Stimulated activated CD4-positive, alpha-beta T cell treated with anti-CD3 and anti-CD28 coated beads, Interleukin-15, amount 100 ng/mL, for 48 hours (primary cell): ENCODE measurements around the gene IFT52.

Experiments used
- DNase-seq, 2 donors: peaks; one replicate each; pipeline ENCODE4 v3.0.0-alpha.2; 2020; ENCODE audit warnings: low read depth in 2 of 2

Gene IFT52

GRCh38 chr20:43590392-43591303, at the start of gene IFT52:
Gene IFT52 (plus strand): TSS chr20:43590937. CDS start chr20:43594699, 3,762 bp downstream.
- DNase-seq, result peak; percentile 74 to 85

DNA sequence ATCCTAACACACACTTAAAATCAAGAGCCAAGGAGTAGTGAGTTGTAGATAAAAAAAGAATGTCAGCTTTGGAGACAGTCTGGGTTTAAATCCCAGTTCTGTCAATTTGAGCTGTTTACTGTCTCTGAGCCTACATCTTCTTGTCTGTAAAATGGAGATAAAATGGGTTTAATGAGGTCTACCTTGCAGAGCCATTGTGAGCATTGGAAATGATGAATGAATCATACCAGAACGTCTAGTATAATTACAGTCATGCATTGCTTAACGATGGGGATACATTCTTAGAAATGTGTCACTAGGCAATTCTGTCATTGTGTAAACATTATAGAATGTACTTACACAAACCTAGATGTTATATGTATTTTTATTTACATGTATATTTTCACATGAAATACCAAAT, 49.5 kb upstream of the IFT52 start:
- DNase-seq, result no peak

- no peak for DNase-seq
These were observed 48.6 kb upstream of the IFT52 start for GRCh38 chr20:43542161-43542560.

DNA sequence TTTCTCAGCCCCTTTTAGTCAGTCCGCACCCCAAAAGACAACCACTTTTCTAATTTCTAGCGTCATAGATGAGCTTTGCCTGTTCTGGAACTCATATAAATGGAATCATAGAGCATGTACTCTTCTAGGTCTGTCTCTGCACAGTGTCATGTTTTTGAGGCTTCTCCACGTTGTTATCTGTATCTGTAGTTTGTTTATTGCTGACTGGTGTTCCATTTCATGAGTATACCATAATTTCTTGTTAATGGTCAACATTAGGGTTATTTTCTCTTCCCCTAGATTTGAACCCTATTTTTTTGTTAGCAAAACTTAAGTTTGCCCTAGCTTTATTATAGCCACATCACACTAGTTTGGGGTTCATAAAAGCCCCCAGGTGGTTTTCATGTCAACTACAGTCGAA, 48.1 kb upstream of the IFT52 start:
- no peak for DNase-seq

GRCh38 chr20:43543138-43543537, 47.6 kb upstream of the IFT52 start:
- no peak for DNase-seq

- no peak for DNase-seq
These were observed 46.2 kb upstream of the IFT52 start for GRCh38 chr20:43544501-43544900.

- DNase-seq, result no peak
These were observed 44.7 kb upstream of the IFT52 start for GRCh38 chr20:43545837-43546578.

DNA sequence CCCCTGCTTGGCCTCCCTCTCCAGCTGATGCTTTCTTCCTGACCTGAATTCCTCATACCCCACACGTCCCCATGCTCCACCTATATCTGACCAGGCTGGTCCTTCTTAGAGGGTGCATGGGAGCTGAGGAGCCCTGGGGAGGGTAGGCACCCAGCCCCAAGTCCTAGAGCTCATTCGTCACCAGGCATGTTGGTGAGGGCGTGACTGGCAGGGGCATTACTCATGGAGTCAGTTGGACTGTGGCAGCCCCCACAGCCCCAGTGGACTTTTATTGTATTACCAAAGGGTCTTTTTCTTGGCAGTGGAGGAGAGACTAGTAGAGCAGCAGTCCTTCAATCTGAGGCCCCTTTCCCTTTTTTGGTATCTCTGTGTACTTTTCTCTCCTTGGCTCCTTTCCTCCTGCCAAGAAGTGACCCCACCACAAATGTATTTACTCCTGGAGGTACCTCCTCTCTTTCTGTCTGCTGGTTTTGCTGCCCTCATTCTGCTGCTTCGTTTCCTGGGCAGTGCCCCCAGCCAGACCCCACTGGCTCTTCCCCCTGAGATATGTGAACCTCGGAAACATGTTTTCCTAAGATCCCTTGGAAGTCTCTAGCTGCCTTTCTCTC, 42.4 kb upstream of the IFT52 start:
- DNase-seq, result no peak

GRCh38 chr20:43549416-43550065, 41.2 kb upstream of the IFT52 start:
- no peak for DNase-seq

GRCh38 chr20:43550456-43550855, 40.3 kb upstream of the IFT52 start:
- no peak for DNase-seq

- DNase-seq, result no peak
These were observed 36.4 kb upstream of the IFT52 start for GRCh38 chr20:43554369-43554768.

DNA sequence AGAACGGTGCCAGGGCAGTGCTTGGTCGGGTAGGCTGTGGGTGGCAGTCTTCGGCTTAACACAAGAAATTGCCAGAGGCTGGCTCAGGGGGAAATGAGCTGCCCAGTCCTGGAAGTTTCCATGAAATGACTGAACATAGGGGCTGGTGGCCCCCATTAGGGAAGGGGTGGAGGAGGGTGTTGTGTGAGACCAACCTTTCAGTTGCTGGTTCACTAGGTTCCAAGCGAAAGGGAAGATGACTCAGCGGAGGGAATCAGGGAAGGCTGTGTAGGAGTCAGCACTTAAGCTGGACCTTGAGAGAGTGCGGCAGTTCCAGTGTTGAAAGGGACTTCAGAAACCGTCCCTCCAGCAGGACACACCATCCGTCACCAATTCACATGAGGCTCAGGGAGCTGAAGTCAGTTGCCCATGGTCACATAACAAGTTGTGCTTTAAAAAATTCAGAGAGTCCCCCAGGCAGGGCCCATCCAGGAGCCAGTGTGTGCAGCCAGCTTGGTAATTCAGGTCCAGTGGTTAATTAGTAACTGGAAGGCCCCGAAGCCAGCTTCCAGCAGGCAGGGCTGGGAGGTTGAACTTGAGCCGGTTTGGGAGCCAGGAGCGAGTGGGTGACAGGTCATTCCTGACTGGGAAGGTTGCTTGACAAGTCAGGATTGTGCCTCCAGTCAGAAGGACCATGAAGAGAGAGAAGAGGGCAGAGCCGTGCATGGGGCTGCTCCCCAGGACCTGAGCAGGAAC, 32.2 kb upstream of the IFT52 start, which contains the start of gene SGK2:
TSS of gene SGK2 (plus strand) at position 616 of the 735 bp plus-strand sequence. CDS start 7,469 bp downstream, outside the sequence.
- DNase-seq, result no peak

- DNase-seq, result no peak
These were observed 31.4 kb upstream of the IFT52 start for GRCh38 chr20:43559147-43559987.

DNA sequence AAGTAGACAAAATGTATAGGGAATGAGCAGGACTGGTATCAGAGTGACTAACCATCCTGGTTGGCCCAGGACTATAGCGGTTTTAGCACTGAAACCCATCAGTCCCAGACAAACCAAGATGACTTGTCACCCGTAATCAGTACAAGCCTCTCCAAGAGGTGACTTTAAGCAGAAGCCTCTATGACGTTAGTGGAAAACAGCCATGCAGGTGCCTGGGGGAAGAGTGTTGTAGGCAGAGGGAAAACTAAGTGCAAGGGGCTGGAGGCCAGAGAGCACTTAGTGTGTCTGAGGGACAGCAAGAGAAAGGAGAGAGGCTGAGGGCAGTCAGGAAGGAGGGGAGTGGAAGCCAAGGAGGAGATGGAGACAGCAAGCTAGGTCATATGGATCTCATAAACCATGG, 29.8 kb upstream of the IFT52 start:
- no peak for DNase-seq

GRCh38 chr20:43563429-43563828, 27.3 kb upstream of the IFT52 start:
- no peak for DNase-seq

DNA sequence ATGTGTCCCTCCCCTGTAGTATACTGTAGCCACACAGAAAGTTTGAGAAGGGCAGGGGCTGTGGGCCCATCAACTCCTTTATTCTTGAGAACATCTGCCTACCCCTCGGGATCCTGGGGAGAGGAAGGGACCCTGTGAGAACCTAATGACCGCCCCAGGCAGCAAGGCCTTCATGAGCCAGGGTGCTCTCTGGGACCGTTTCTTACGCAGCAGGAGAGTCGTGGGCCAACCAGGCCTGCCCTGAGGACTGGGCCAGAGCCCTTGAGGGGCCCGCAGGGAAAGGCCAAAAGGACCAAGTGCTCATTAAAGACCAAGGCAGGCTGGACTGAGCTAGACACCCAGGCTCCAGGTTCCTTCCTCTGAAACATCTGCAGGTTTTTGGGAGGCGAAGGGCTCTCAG, 26.7 kb upstream of the IFT52 start:
- DNase-seq, result no peak

GRCh38 chr20:43564455-43564854, 26.3 kb upstream of the IFT52 start:
- DNase-seq, result no peak

DNA sequence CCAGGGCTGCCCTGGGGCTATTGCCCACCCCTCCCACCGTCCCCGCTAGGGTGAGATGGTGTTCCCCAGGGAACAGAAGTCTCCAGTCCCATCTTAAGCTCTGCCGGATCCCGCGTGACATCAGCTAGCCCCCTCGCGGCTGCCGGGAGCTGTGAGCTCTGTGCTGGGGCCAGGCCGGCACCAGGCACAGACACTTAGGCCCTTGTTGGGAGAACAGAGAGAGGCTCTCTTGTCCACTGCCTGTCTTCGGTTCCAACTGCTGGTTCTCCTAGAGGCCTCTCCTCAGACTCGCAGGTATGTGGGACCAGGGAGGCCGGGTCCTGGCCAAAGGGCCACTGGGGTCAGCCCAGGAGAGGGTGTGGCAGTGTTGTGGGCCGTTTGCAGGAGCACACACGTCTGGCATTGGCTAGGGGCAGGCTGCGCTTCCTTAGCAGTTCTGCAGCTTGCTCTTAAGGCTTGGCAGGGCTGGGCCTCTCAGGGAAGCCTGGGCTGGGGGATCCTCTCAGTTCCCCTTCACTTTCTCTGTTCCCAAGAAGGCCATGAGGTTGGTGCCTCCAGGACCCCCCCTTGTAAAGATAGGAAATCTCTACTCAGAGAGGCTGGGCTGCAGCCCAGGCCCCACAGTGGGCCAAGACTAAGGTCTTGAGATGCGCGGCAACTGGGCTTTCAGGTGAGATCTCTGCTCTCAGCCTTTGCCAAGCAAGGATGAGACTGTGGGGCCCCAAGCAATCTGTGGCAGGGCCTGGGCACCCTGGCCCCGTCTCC, 25.6 kb upstream of the IFT52 start:
- no peak for DNase-seq

DNA sequence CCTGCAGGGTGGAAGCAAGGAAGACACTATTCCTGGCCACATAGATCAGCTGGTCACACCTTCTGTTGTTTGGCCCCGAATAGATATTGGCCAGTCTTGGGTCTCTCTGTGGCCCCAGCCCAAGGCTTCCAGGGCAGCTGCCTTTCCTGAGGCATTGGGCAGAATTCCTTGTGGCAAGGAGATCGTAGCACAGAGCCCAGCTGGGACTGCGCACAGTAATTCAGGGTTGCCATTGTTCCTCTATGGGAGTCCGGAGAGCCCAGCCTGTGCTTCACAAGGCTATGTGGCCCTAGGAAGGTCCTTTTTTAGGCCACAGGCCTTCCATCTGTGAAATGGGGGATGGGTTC, 25.0 kb upstream of the IFT52 start:
- no peak for DNase-seq

DNA sequence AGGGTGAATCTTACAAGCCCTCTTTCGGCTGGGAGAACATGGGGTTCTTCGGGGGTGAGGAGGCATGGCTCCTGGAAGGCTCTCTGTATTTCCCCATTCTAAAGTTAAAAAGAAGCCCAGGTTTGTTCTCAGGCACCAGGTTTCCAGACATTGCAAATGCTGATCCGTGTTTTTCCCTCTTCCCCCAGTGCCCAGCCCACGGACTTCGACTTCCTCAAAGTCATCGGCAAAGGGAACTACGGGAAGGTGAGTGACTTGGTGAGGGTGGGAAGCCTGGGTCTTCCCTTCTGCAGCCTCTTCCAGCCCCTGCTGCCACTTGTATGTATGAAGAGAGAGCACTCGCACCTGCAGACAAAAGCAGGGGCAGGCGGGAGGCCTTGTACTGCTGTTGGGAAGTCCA, 23.3 kb upstream of the IFT52 start:
- DNase-seq, result no peak
